AG09309 (cell line): ENCODE data around the gene TP73.

Experiments used
- DNase-seq: peaks from one replicate; pipeline ENCODE4 v3.0.0-alpha.2; 2010; ENCODE audit warnings: low read depth
- H3K4me3 ChIP-seq: 2 replicates; pipeline ENCODE4 v1.5.1; 2011; ENCODE audit warnings: mild to moderate bottlenecking, low read depth, low read length, moderate library complexity; ENCODE audit not compliant: control insufficient read depth
- TF ChIP-seq, protein P1 (sequence below): IDR thresholded peaks from 2 replicates; pipeline ENCODE4 v1.5.1; 2011; ENCODE audit warnings: mild to moderate bottlenecking, low read depth, low read length, inconsistent platforms; ENCODE audit not compliant: insufficient read depth, control insufficient read depth; ENCODE audit errors: missing control alignments

TP73 gene

DNA sequence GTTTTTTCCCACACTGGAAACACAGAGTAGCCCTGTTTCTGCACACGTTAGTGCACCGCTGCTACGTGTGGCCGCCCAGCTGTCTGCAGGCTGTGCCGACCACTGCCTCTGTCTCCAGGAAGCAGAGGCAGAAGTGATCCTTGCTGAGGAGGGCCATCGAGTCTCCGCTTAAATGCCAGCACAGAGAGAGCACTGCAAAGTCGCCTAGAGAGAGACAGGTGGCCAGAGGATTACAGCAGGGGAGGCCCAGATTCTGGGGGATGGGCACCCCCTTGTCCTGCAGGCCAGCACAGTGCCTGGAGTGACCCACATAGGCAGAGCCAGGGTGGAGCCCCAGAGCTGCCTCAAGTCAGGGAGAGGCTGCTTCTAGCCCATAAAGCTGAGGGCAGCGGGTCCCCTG is 21.4 kb upstream of the TP73 start:
- no peak for DNase-seq

DNA sequence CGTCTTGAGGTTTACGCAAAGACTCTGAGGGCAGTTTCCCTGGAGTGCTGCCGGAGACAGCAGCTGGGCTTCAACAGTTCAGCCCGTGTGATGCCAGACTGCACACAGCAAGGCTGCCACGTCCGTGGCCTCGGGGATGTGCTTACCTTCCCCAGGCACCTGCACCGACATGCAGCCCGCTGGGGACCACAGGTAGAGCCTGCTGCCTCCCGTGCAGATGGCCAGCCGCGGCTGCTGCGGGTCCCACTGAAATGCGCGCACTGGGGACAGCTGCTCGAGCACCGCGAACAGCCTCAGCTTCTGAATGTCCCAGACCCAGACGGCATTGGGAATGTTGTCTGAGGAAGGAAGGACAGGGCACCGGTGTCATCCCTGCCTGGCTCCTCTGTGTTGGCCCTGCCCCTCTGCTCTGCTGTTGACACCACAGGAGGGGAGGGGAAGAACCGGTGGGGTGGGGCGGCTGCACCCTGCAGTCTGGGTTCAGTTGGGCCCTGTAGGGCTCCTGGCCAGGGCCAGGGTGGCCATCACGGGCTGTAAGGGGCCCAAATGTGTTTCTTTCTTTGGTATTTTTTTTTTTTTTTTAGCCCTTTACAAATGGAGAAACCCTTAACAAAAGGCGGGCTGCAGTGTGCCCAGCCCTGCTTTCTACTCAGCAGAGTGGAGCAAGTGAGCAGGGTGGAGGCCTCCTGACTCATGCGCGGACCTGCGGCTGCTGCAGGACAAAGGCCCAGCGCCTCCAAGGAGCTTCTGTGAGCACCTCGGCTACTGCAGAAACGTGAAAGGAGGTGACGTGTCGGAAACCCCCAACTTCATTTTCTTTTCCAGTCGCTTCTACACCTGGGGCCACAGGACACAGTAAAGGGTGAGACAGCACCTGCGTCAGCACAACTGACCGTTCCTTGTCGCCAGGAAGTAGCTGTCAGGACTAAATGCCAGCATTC is 20.7 kb upstream of the TP73 start:
- TF ChIP-seq, protein P1, sequence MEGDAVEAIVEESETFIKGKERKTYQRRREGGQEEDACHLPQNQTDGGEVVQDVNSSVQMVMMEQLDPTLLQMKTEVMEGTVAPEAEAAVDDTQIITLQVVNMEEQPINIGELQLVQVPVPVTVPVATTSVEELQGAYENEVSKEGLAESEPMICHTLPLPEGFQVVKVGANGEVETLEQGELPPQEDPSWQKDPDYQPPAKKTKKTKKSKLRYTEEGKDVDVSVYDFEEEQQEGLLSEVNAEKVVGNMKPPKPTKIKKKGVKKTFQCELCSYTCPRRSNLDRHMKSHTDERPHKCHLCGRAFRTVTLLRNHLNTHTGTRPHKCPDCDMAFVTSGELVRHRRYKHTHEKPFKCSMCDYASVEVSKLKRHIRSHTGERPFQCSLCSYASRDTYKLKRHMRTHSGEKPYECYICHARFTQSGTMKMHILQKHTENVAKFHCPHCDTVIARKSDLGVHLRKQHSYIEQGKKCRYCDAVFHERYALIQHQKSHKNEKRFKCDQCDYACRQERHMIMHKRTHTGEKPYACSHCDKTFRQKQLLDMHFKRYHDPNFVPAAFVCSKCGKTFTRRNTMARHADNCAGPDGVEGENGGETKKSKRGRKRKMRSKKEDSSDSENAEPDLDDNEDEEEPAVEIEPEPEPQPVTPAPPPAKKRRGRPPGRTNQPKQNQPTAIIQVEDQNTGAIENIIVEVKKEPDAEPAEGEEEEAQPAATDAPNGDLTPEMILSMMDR: no peak
- DNase-seq: no peak
- H3K4me3 ChIP-seq: no peak overlapping the region

More for the DNA sequence above, 21.4 kb upstream of the TP73 start:
- no peak overlapping the region for H3K4me3 ChIP-seq
- TF ChIP-seq, protein P1: no peak

DNA sequence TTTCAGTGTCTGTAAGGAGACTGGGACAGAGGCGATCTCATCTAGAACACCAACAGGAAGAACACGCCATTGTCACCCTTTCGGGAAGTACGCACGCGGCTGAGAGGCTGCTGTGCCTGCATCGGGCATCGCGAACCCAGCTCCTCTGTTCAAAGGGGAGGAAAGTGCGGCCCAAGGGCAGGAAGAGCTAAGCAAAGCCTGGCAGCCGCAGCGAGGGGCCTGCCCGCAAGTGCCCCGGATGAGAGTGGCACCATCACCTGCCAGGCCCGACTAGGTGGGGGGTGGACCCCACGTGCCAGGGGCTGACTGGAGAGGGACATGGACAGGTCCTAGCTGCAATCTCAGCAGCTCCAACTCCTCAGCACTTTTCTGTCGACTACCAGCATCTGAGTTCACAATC is 20.0 kb upstream of the TP73 start:
- H3K4me3 ChIP-seq: no peak overlapping the region
- no peak for DNase-seq
- TF ChIP-seq, protein P1: no peak

DNA sequence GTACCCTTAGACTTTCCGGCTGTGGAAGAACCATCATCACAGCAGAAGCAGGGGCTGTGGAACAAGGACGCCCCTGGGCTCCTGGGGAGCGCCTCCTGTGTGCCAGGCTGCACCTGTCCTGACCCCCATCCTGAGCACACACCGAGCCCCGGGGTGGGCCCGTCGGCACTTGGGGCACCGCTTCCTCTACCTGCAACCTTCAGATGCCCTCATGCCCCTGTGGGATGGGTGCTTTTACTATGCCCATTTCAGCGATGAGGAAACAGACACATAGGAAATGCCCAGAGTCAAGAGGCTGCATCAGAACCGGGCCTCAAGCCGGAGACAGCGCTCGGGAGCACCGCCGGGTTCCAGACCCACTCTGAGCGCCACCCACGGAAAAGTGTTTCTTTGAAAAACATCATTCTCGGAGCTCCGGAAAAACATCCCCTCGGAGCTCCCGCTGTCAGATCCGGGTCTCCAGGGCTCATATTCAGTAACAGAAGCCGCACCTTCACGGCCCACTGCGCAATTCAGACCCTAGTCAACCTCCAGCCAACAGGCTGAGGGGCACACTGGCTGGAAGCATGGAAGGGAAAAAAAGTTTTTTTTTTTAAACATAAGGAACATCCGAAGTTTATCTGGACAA is 19.5 kb upstream of the TP73 start:
- TF ChIP-seq, protein P1: no peak
- H3K4me3 ChIP-seq: no peak overlapping the region
- DNase-seq: no peak

GRCh38 chr1:3633344-3634058 is 18.8 kb upstream of the TP73 start:
- DNase-seq: no peak

More at GRCh38 chr1:3633344-3634058, 18.8 kb upstream of the TP73 start:
- TF ChIP-seq, protein P1: no peak
- no peak overlapping the region for H3K4me3 ChIP-seq
